Activated CD4-positive, alpha-beta T cell treated with anti-CD3 and anti-CD28 coated beads, Interleukin-2, amount 50 U/mL, for 4 hours (primary cell): ENCODE results near the gene TAPBP.
"Not testable (repeated sequence)": the region's sequence is repeated elsewhere in the genome, so short reads cannot be mapped to it uniquely, and the experiment has no call there.

ENCODE experiments used
- DNase-seq, 2 experiments: peaks; one replicate each; pipeline ENCODE4 v3.0.0-alpha.2; 2020

TAPBP gene

GRCh38 chr6:33313709-33314514, at the start of gene TAPBP:
TAPBP (minus strand) TSS chr6:33314078; CDS start chr6:33314041, 37 bp downstream.
- DNase-seq: peak; percentile 83

DNA sequence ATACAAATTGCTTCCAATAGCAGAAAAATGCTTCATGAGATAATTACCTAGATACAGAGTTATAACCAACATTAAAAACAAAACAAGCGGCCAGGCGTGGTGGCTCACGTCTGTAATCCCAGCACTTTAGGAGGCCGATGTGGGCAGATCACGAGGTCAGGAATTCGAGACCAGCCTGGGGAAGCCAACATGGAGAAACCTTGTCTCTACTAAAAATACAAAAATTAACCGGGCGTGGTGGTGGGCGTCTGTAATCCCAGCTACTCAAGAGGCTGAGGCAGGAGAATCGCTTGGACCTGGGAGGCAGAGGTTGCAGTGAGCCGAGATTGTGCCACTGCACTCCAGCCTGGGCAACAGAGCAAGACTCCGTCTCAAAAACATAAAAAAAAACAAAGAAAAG, 49.6 kb upstream of the TAPBP start:
- not testable (repeated sequence) for DNase-seq

- DNase-seq: no peak
Observed at GRCh38 chr6:33359331-33359730, 45.5 kb upstream of the TAPBP start.

DNA sequence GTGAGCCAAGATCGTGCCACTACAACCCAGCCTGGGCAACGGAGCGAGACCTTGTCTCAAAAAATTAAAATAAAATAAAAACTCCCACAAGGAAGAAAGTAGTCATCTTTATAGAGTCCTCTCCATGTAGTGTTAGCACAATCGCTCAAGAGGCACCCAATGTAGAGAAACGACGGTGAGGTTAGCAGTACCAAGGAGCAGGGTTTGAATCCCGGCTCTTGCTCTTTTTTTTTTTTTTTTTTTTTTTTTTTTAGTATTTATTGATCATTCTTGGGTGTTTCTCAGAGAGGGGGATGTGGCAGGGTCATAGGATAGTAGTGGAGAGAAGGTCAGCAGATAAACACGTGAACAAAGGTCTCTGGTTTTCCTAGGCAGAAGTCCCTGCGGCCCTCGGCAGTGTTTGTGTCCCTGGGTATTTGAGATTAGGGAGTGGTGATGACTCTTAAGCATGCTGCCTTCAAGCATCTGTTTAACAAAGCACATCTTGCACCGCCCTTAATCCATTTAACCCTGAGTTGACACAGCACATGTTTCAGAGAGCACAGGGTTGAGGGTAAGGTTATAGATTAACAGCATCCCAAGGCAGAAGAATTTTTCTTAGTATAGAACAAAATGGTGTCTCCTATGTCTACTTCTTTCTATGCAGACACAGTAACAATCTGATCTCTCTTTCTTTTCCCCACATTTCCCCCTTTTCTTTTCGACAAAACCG, 43.4 kb upstream of the TAPBP start:
- DNase-seq: not testable (repeated sequence)

- DNase-seq: no peak
Observed at GRCh38 chr6:33356295-33356694, 42.4 kb upstream of the TAPBP start.

DNA sequence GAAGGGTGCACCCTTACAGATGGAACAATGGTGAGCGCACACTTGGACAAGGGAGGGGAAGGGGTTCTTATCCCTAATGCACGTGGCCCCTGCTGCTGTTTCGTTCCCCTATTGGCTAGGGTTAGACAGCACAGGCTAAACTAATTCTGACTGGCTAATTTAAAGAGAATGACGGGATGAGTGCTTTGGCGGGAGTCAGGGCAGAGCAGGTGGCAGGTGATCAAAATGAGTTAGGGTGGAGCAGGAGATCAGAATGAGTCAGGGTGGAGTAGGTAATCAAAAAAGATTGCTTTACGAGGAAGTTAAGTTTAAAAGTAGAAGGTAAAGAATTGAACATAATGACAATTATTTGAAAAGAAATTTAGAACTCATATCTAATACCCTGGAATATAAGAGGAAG, 42.0 kb upstream of the TAPBP start:
- not testable (repeated sequence) for DNase-seq

- DNase-seq: no peak
Observed at GRCh38 chr6:33347816-33348215, 33.9 kb upstream of the TAPBP start.

DNA sequence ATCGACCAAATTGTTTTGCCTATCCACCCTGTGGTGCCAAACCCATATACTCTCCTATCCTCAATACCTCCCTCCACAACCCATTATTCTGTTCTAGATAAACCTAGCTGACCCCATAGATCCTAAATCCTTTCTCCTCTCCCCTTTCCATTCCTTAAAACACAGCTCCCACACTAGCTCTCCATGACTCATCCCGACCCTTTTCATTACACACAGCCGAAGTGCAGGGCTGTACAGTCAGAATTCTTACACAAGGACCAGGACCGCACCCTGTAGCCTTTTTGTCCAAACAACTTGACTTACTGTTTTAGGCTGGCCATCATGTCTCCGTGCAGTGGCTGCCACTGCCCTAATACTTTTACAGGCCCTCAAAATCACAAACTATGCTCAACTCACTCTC, 33.1 kb upstream of the TAPBP start:
- not testable (repeated sequence) for DNase-seq

GRCh38 chr6:33344701-33345697, 31.1 kb upstream of the TAPBP start:
- DNase-seq: peak; percentile 54 to 58

GRCh38 chr6:33343953-33344611, 30.2 kb upstream of the TAPBP start:
- peak; percentile 40 to 41 for DNase-seq

DNA sequence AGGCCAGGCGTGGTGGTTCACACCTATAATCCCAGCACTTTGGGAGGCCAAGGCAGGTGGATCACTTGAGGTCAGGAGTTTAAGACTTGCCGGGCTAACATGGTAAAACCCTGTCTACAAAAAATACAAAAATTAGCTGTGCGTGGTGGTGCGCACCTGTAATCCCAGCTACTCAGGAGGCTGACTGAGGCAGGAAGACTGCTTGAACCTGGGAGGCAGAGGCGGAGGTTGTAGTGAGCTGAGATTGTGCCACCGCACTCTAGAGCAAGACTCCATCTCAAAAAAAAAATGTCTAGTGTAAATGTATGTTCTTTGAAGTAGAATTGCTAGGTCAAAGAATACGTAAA, 29.7 kb upstream of the TAPBP start:
- not testable (repeated sequence) for DNase-seq

GRCh38 chr6:33339193-33339592, 25.3 kb upstream of the TAPBP start:
- DNase-seq: no peak

DNA sequence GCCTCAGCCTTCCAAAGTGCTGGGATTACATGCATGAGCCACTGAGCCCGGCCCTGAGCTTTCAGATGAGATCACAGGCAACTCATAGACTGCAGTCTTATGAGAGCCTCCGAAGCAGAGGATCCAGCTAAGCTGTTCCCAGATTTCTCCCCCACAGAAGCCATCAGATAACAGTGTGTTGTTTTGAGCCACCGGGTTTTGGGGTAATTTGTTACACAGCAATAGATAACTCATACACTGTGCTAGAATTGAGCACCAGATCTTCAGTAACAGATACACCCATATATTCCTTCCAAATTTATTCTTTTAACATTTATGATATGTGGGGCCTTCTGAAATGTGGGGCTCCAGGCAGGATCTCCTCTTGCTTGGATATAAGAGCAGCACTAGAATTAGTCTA, 22.6 kb upstream of the TAPBP start:
- DNase-seq: no peak

- DNase-seq: no peak
Observed at GRCh38 chr6:33335916-33336315, 22.0 kb upstream of the TAPBP start.

DNA sequence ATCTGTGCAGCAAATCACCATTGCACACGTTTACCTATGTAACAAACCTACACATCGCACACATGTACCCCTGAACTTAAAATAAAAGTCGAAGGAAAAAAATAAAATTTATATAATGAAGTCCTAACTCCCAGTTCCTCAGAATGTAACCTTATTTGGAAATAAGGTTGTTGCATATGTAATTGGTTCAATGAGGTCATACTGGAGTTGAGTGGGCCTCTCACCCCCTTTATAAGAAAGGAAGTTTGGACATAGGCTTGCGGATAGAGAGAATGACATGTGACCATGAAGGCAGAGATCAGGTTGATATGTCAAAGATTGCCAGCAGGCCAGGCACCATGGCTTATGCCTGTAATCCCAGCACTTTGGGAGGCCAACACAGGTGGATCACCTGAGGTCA, 19.8 kb upstream of the TAPBP start:
- no peak for DNase-seq

DNA sequence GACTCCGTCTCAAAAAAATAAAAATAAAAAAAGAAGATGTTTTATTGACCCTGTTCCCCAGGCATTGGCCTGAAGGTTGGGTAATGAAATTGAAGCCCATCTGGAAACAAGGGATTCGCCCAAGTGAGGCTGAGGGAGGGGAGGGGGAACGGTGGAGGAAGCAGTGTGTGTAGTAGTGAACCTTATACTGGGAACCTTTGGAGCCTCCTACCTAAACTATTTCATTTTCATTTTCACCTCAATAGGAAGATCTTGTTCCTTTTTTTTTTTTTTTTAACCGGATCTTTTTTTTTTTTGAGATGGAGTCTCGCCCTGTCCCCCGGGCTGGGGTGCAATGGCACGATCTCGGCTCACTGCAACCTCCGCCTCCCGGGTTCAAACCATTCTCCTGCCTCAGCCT, 16.9 kb upstream of the TAPBP start:
- DNase-seq: no peak

DNA sequence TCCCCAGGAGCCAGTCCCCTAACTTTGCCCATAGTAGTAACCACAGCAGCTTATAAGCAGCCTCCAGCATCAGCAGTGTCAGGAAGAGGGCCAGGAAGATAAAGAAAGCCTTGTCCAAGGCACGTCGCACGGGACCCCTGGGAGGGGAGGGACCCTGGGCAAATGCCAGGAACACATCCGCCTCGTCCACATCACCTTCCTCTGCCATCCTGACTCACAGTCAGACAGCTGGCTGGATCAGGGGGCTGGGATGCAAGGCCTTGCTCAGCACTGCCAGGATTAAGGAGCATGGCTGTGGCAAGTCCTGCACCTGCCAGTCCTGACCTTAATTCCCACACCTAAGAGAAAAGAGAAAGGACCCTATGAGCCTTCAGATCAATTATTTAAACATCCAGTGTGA, 15.2 kb upstream of the TAPBP start:
- no peak for DNase-seq

GRCh38 chr6:33324125-33324524, 10.2 kb upstream of the TAPBP start:
- DNase-seq: no peak

DNA sequence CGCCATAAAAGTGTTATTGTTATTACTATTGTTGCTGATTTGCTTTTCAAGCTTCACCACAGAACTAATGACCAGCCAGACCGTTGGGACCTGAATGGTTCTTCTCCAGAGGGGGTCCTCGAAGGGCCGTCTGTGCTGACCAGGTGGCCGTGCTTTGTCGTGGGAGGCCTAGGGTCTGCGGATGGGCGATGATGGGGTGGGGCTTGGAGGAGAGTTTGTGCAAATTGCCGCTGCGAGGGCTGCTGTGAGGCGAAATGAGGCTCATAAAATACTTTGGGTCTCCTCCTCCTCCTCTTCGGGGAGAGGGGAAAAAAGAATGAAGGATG, 9.7 kb upstream of the TAPBP start:
- no peak for DNase-seq

GRCh38 chr6:33321227-33321626, 7.3 kb upstream of the TAPBP start:
- no peak for DNase-seq

- no peak for DNase-seq
Observed at GRCh38 chr6:33320315-33321181, 6.7 kb upstream of the TAPBP start.

GRCh38 chr6:33319939-33320314, 6.0 kb upstream of the TAPBP start:
- no peak for DNase-seq
